Neural crest cell (in vitro differentiated cells): ENCODE results near the gene TMEM86A. TPM values are rescaled to one million over a fixed set of nuclear protein-coding genes. Genes with fewer than 3 reads are reported as not detected.

ENCODE experiments used
- DNase-seq: peaks from one replicate; pipeline ENCODE4 v3.0.0; 2021; ENCODE audit warnings: low read depth, mixed read lengths, low spot score
- H3K27ac Mint-ChIP-seq: one replicate; pipeline ENCODE4 v1.8.0; 2021; ENCODE audit warnings: mild to moderate bottlenecking, mixed read lengths; ENCODE audit not compliant: unreplicated experiment
- H3K27me3 Mint-ChIP-seq: 2 replicates; pipeline ENCODE4 v1.8.0; 2021; ENCODE audit warnings: low read depth, mild to moderate bottlenecking, mixed read lengths
- H3K36me3 Mint-ChIP-seq: 2 replicates; pipeline ENCODE4 v1.8.0; 2021; ENCODE audit warnings: low read depth, mild to moderate bottlenecking, mixed read lengths
- H3K4me1 Mint-ChIP-seq: 2 replicates; pipeline ENCODE4 v1.8.0; 2021; ENCODE audit warnings: mixed read lengths
- H3K4me3 Mint-ChIP-seq: one replicate; pipeline ENCODE4 v1.8.0; 2021; ENCODE audit warnings: mild to moderate bottlenecking, mixed read lengths
- H3K9me3 Mint-ChIP-seq: 2 replicates; pipeline ENCODE4 v1.8.0; 2021; ENCODE audit warnings: mixed read lengths
- total RNA-seq: library from RNA; stranded (reverse); gene quantifications from 2 replicates; pipeline ENCODE4 v1.2.1, GENCODE V29; 2021
- TF ChIP-seq, protein P1 (sequence below): fragments of 200-600 bp; sonication (generic); conservative IDR thresholded peaks from 2 replicates; pipeline ENCODE4 v1.5.0; 2021; ENCODE audit warnings: antibody characterized with exemption, mild to moderate bottlenecking

Gene TMEM86A
- total RNA-seq, 1 donor from 2014 or later: 1.7 TPM

DNA sequence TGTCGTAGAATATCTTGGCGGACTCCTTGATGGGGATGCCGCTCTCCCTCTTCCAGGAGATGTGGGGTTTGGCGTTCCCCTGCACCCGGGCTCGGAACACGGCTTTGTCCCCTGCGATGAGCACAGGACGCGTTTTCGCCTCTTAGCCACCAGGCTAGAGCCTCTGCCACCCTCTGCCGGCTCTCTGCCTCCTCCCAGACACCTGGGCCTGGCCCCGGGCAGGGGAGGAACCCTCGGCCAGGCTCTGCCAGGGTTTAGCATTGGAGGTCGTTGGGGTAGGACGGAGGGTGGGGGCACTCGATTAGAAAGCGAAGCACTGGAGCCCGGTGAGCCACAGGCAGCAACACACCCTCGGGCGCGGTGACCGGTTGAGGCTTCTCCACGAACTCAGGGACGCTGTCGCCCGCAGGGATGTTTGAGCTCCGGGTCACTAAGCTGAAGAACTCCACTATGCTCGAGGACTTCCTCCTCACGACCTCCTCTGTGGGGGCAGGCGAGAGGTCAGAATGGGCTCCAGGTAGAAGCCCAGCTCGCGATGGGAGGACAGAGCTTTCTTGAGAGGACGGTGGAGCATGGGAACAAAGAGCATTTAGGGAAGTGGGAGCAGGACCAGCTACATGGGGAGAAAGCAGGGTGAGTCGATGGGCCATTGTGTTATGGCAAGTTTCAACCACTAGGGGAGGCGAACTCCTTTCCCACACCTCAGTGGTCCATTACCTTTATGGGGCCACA lies 23.1 kb downstream of the TMEM86A start:
- TF ChIP-seq, protein P1, sequence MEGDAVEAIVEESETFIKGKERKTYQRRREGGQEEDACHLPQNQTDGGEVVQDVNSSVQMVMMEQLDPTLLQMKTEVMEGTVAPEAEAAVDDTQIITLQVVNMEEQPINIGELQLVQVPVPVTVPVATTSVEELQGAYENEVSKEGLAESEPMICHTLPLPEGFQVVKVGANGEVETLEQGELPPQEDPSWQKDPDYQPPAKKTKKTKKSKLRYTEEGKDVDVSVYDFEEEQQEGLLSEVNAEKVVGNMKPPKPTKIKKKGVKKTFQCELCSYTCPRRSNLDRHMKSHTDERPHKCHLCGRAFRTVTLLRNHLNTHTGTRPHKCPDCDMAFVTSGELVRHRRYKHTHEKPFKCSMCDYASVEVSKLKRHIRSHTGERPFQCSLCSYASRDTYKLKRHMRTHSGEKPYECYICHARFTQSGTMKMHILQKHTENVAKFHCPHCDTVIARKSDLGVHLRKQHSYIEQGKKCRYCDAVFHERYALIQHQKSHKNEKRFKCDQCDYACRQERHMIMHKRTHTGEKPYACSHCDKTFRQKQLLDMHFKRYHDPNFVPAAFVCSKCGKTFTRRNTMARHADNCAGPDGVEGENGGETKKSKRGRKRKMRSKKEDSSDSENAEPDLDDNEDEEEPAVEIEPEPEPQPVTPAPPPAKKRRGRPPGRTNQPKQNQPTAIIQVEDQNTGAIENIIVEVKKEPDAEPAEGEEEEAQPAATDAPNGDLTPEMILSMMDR: peak; percentile 77
- peak overlapping the region; percentile 87 for H3K4me3 Mint-ChIP-seq
- peak; percentile 52 for DNase-seq
- peaks cover 29% of the 10 kb centered on the region for H3K27me3 Mint-ChIP-seq
- H3K27ac Mint-ChIP-seq: peak overlapping the region; percentile 86
- H3K4me1 Mint-ChIP-seq: peaks cover 14% of the 10 kb centered on the region
- no peaks in the 10 kb centered on the region for H3K9me3 Mint-ChIP-seq
- no peaks in the 10 kb centered on the region for H3K36me3 Mint-ChIP-seq

DNA sequence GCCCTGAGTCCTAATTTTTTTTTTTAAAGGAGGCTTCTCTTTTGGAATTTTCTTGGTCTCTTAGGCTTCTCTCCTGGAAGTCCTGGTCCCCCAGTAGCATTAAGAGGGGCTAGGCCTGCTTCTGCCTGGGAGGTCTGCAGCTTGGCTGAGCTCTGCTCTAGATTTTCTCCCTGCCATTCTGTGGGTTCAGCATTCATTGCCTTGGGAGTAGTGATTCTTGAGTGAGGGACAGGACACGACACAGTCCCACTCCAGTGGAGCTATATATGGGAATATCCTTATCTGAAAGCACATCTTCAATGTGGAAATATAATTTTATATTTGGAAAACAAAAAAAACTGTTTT lies 23.7 kb downstream of the TMEM86A start:
- no peak for DNase-seq
- peaks cover 14% of the 10 kb centered on the region for H3K4me1 Mint-ChIP-seq
- H3K27ac Mint-ChIP-seq: no peak overlapping the region
- H3K27me3 Mint-ChIP-seq: peaks cover 25% of the 10 kb centered on the region
- H3K4me3 Mint-ChIP-seq: peak overlapping the region; percentile 87
- no peaks in the 10 kb centered on the region for H3K36me3 Mint-ChIP-seq
- no peaks in the 10 kb centered on the region for H3K9me3 Mint-ChIP-seq
- TF ChIP-seq, protein P1: peak; percentile 42

DNA sequence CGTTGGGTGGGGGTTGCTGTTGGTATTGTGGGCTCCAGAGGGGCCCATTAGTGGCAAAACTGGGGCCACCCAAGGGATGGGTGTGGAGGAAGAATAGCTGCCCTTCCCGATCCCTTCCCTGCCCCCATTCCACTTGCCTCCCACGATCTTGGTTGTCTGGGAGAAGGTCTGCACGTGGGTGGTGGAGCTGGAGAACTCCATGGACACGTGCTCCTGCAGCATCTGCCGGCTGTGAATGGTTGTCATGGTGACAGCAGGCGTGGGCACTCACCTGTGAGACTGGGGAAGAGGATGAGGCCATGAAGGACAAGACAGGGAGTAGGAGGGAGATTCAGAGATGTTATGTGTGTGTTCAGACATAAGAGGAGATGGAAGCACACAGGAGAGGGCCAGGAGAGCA lies 25.4 kb downstream of the TMEM86A start:
- no peak overlapping the region for H3K4me3 Mint-ChIP-seq
- peaks cover 17% of the 10 kb centered on the region for H3K27me3 Mint-ChIP-seq
- H3K4me1 Mint-ChIP-seq: peaks cover 20% of the 10 kb centered on the region
- H3K9me3 Mint-ChIP-seq: no peaks in the 10 kb centered on the region
- H3K27ac Mint-ChIP-seq: no peak overlapping the region
- DNase-seq: no peak
- TF ChIP-seq, protein P1: no peak
- no peaks in the 10 kb centered on the region for H3K36me3 Mint-ChIP-seq

GRCh38 chr11:18726040-18726439 lies 27.5 kb downstream of the TMEM86A start, which contains the start of gene IGSF22:
IGSF22 (minus strand) TSS chr11:18726188; CDS start chr11:18724236, 1,952 bp downstream.
- no peaks in the 10 kb centered on the region for H3K36me3 Mint-ChIP-seq
- TF ChIP-seq, protein P1: no peak
- DNase-seq: no peak
- no peak within 1 kb of the TSS for H3K4me3 Mint-ChIP-seq
- H3K27ac Mint-ChIP-seq: no peak within 1 kb of the TSS
- peaks cover 8% of the 10 kb centered on the region for H3K27me3 Mint-ChIP-seq
- no peaks in the 10 kb centered on the region for H3K9me3 Mint-ChIP-seq
- H3K4me1 Mint-ChIP-seq: peaks cover 18% of the 10 kb centered on the region

- Mint-ChIP-seq H3K36me3 (no peaks in the 10 kb centered on the region), H3K27me3 (peaks cover 3% of the 10 kb centered on the region), H3K4me3 (no peak overlapping the region), H3K9me3 (no peaks in the 10 kb centered on the region), H3K27ac (no peak overlapping the region), H3K4me1 (peaks cover 6% of the 10 kb centered on the region)
- peak; percentile 73 for DNase-seq
- TF ChIP-seq, protein P1: peak; percentile 78
Observed at GRCh38 chr11:18727479-18728236, 29.1 kb downstream of the TMEM86A start.
